Endodermal cell (in vitro differentiated cells): ENCODE measurements around the gene METTL22. TPM values are rescaled to one million over a fixed set of nuclear protein-coding genes. Genes with fewer than 3 reads are reported as not detected.

Experiments
- DNase-seq: peaks from one replicate; pipeline ENCODE4 v3.0.0-alpha.2; 2017
- H3K27ac ChIP-seq: 2 replicates; pipeline ENCODE4 v1.5.1; 2013; ENCODE audit warnings: mild to moderate bottlenecking, low read depth, low read length, moderate library complexity
- H3K27me3 ChIP-seq: 2 replicates; pipeline ENCODE4 v1.6.1; 2013; ENCODE audit warnings: mild to moderate bottlenecking, low read length, moderate library complexity; ENCODE audit not compliant: insufficient read depth, control insufficient read depth, poor library complexity, severe bottlenecking
- H3K36me3 ChIP-seq: 2 replicates; pipeline ENCODE4 v1.7.0; 2013; ENCODE audit warnings: mild to moderate bottlenecking, low read length, moderate library complexity; ENCODE audit not compliant: control insufficient read depth, insufficient read depth
- H3K4me1 ChIP-seq: one replicate; pipeline ENCODE4 v1.7.0; 2013; ENCODE audit warnings: low read length; ENCODE audit not compliant: control insufficient read depth, insufficient read depth
- H3K4me3 ChIP-seq: 2 replicates; pipeline ENCODE4 v1.5.1; 2013; ENCODE audit warnings: mild to moderate bottlenecking, low read length, moderate library complexity
- H3K9ac ChIP-seq: 2 replicates; pipeline ENCODE4 v1.6.1; 2013; ENCODE audit warnings: mild to moderate bottlenecking, low read length, moderate library complexity; ENCODE audit not compliant: poor library complexity, severe bottlenecking; ENCODE audit errors: extremely low read depth
- H3K9me3 ChIP-seq: 2 replicates; pipeline ENCODE4 v1.6.1; 2013; ENCODE audit warnings: mild to moderate bottlenecking, low read length, moderate library complexity; ENCODE audit not compliant: control insufficient read depth
- H3K27ac Mint-ChIP-seq: 2 replicates; pipeline ENCODE4 v1.8.0; 2020; ENCODE audit warnings: mixed read lengths
- H3K27me3 Mint-ChIP-seq: 2 replicates; pipeline ENCODE4 v1.8.0; 2021; ENCODE audit warnings: mild to moderate bottlenecking, mixed read lengths; ENCODE audit not compliant: insufficient read depth
- H3K36me3 Mint-ChIP-seq: 2 replicates; pipeline ENCODE4 v1.8.0; 2020; ENCODE audit warnings: low read depth, mixed read lengths
- H3K4me1 Mint-ChIP-seq: 2 replicates; pipeline ENCODE4 v1.8.0; 2020; ENCODE audit warnings: mixed read lengths
- H3K4me3 Mint-ChIP-seq: 2 replicates; pipeline ENCODE4 v1.8.0; 2020; ENCODE audit warnings: mild to moderate bottlenecking, moderate library complexity, mixed read lengths
- H3K9me3 Mint-ChIP-seq: 2 replicates; pipeline ENCODE4 v1.8.0; 2020; ENCODE audit warnings: mild to moderate bottlenecking, mixed read lengths
- WGBS, 2 experiments: methylation state at CpG; one replicate each; pipeline versions ENCODE4 v1.1.5 to v1.1.7; 2013; ENCODE audit warnings: missing lambda C conversion rate in 2 of 2, mixed read lengths in 1 of 2; ENCODE audit not compliant: insufficient coverage in 1 of 2, insufficient read length in 1 of 2; 5-methylcytosine and 5-hydroxymethylcytosine counted together
- total RNA-seq, 2 donors: library from RNA; stranded (reverse); fragmentation: NEBNext Ultra II Directional in 1 of 2; extraction: Animal tissue kit (Norgen Biotek cat#: 25700) in 1 of 2; gene quantifications; 2 replicates in 1 of 2; 3 replicates in 1 of 2; pipeline ENCODE4 v1.2.1, GENCODE V29; 2021
- TF ChIP-seq, protein P1 (sequence below): fragments of 200-600 bp; sonication (generic); conservative IDR thresholded peaks from 2 replicates; pipeline ENCODE4 v1.5.0; 2021; ENCODE audit warnings: antibody characterized with exemption, mild to moderate bottlenecking

The METTL22 gene
- total RNA-seq, 2 donors from 2014 or later: 55.1 to 70.5 TPM

DNA sequence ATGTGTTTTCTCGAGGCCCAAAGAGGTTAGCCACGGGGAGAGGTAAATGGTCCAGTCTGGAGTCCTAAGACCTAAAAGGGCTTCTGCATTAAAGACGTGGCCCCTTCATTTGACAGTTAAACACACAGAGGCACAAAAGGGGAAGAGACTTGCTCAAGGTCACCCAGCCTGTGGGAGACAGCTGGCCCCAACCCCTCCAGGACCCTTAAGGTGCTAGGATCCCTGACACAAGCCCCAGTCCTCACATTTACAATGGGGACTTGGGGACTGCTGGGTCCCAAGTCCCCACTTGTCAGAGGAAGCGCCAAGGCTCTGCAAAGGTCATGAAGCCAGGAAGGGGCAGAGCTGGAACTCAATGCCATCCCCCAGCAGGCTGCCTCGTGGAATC lies 54.7 kb downstream of the METTL22 start:
- TF ChIP-seq, protein P1, sequence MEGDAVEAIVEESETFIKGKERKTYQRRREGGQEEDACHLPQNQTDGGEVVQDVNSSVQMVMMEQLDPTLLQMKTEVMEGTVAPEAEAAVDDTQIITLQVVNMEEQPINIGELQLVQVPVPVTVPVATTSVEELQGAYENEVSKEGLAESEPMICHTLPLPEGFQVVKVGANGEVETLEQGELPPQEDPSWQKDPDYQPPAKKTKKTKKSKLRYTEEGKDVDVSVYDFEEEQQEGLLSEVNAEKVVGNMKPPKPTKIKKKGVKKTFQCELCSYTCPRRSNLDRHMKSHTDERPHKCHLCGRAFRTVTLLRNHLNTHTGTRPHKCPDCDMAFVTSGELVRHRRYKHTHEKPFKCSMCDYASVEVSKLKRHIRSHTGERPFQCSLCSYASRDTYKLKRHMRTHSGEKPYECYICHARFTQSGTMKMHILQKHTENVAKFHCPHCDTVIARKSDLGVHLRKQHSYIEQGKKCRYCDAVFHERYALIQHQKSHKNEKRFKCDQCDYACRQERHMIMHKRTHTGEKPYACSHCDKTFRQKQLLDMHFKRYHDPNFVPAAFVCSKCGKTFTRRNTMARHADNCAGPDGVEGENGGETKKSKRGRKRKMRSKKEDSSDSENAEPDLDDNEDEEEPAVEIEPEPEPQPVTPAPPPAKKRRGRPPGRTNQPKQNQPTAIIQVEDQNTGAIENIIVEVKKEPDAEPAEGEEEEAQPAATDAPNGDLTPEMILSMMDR: no peak
- Histone ChIP-seq H3K4me3 (no peak overlapping the region), H3K36me3 (no peaks in the 10 kb centered on the region), H3K4me1 (peaks cover 7% of the 10 kb centered on the region), H3K27me3 (peaks cover 28% of the 10 kb centered on the region), H3K9ac (no peak overlapping the region), H3K27ac (no peak overlapping the region), H3K9me3 (peaks cover 9% of the 10 kb centered on the region)
- peaks cover 19% of the 10 kb centered on the region for H3K4me1 Mint-ChIP-seq
- H3K36me3 Mint-ChIP-seq: peaks cover 2% of the 10 kb centered on the region
- H3K9me3 Mint-ChIP-seq: peaks cover 6% of the 10 kb centered on the region
- H3K27me3 Mint-ChIP-seq: peaks cover 38% of the 10 kb centered on the region
- 89 to 93% methylated on average over 5 of the region's 5 CpGs for WGBS, 2 experiments
- DNase-seq: no peak
- H3K27ac Mint-ChIP-seq: no peak overlapping the region
- no peak overlapping the region for H3K4me3 Mint-ChIP-seq

DNA sequence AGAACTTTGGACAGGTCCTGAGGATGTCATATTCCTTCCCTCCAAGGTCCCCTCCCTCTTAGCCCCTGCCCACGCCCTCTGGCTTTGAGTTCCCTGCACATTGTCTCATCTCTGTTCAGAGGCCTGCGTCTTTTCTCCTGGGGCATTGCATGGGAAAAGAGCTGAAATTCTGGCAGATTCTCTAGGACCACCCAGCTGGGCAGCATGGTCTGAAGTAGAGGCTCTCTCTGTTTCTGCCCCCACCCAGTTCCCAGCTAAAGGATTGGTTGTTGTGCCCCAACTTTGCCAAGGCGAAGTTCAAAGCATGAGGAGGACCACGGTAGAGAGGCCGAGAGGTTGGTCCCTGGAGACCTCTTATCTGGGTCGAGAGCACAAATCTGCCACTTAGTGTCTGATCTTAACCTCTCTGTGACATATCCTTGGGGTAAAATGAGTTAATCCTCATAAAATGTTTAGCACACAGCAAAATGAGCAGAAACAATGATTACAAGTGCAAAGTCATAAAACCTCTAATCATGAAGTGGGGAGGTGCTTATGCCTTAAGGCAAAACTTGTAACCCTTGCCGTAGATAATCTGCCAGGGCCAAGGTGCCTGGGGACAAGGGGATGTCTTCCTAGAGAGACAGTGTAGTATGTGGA lies 55.4 kb downstream of the METTL22 start:
- no peak overlapping the region for H3K27ac ChIP-seq
- H3K4me3 ChIP-seq: no peak overlapping the region
- H3K27me3 Mint-ChIP-seq: peaks cover 38% of the 10 kb centered on the region
- H3K4me3 Mint-ChIP-seq: no peak overlapping the region
- H3K9me3 Mint-ChIP-seq: peaks cover 6% of the 10 kb centered on the region
- no peak for DNase-seq
- peaks cover 2% of the 10 kb centered on the region for H3K36me3 Mint-ChIP-seq
- H3K27me3 ChIP-seq: peaks cover 28% of the 10 kb centered on the region
- no peak overlapping the region for H3K9ac ChIP-seq
- H3K4me1 ChIP-seq: peaks cover 7% of the 10 kb centered on the region
- no peaks in the 10 kb centered on the region for H3K36me3 ChIP-seq
- H3K27ac Mint-ChIP-seq: no peak overlapping the region
- 88 to 92% methylated on average over 6 to 7 of the region's 7 CpGs for WGBS, 2 experiments
- TF ChIP-seq, protein P1: no peak
- peaks cover 9% of the 10 kb centered on the region for H3K9me3 ChIP-seq
- H3K4me1 Mint-ChIP-seq: peaks cover 19% of the 10 kb centered on the region

DNA sequence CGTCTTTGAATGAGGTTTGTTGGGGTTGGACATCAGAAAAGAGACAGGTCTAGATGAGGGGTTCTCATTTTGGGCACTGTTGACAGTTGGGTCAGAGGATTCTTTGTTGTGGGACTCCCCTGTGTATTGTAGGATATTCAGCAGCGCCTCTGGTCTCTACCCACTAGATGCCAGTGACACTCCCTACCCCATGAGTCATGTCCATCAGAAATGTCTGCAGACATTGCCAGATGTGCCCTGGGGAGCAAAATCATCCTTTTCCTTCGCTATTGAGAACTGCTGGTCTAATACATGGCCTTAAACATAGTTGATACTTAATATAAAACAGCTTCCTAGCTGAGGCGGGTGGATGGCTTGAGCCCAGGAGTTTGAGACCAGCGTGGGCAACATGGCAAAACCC lies 56.0 kb downstream of the METTL22 start:
- H3K27me3 ChIP-seq: peaks cover 28% of the 10 kb centered on the region
- Mint-ChIP-seq H3K36me3 (peaks cover 2% of the 10 kb centered on the region), H3K27ac (no peak overlapping the region), H3K9me3 (peaks cover 6% of the 10 kb centered on the region), H3K27me3 (peaks cover 34% of the 10 kb centered on the region), H3K4me3 (no peak overlapping the region), H3K4me1 (peaks cover 19% of the 10 kb centered on the region)
- TF ChIP-seq, protein P1: no peak
- 93 to 100% methylated on average over 3 to 5 of the region's 5 CpGs for WGBS, 2 experiments
- H3K9me3 ChIP-seq: peaks cover 9% of the 10 kb centered on the region
- no peak overlapping the region for H3K27ac ChIP-seq
- H3K4me1 ChIP-seq: peaks cover 7% of the 10 kb centered on the region
- H3K9ac ChIP-seq: no peak overlapping the region
- H3K4me3 ChIP-seq: no peak overlapping the region
- H3K36me3 ChIP-seq: no peaks in the 10 kb centered on the region
- no peak for DNase-seq
